Measurements from ENCODE around the gene LPCAT4. TPM values are rescaled to one million over a fixed set of nuclear protein-coding genes. Genes with fewer than 3 reads are reported as not detected.

Gene LPCAT4
- total RNA-seq, 6 donors from 2014 or later = 16.3 to 39.0 (median 23.9) TPM

DNA sequence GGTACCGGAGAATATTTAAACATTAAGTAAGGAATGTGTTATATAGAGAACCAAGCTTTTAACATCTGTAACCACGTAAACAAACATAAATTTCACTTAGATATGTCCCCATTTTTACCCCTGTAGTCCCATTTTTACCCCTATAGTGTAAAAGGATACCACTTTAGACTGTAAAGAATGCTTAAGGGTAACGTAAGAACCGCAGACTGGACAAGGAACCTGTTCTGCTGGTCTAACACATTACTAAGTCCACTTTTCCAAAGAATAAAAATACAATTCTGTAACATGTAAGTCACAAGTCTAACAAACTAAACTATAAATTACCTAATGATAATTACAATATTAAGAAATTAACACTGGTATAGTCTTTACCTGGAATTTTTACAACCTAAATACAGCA is 32.3 kb downstream of the LPCAT4 start:
- DNase-seq (no peak), ATAC-seq (ENCODE audit: low FRiP score in 2 of 2) (no peak)
- Histone ChIP-seq H3K27ac (peak overlapping the region; percentile 70 to 97 (median 94)), H3K9me3 (no peaks in the 10 kb centered on the region), H3K36me3 (peaks cover 0 to 5% (median 0%) of the 10 kb centered on the region in 4 donors), H3K27me3 (no peaks in the 10 kb centered on the region), H3K4me3 (peak overlapping the region in 3 of 4 donors; percentile 7 to 98 (median 8)), H3K4me1 (peaks cover 23 to 47% (median 31%) of the 10 kb centered on the region in 4 donors)
- 52 to 55% methylated on average over 4 of the region's 4 CpGs for WGBS, 2 donors
- TF ChIP-seq EP300 (IDR thresholded peaks at IDR 0.05) = no peak
- no peak for TF ChIP-seq POLR2AphosphoS5 (IDR thresholded peaks at IDR 0.05)
- TF ChIP-seq, protein P1, sequence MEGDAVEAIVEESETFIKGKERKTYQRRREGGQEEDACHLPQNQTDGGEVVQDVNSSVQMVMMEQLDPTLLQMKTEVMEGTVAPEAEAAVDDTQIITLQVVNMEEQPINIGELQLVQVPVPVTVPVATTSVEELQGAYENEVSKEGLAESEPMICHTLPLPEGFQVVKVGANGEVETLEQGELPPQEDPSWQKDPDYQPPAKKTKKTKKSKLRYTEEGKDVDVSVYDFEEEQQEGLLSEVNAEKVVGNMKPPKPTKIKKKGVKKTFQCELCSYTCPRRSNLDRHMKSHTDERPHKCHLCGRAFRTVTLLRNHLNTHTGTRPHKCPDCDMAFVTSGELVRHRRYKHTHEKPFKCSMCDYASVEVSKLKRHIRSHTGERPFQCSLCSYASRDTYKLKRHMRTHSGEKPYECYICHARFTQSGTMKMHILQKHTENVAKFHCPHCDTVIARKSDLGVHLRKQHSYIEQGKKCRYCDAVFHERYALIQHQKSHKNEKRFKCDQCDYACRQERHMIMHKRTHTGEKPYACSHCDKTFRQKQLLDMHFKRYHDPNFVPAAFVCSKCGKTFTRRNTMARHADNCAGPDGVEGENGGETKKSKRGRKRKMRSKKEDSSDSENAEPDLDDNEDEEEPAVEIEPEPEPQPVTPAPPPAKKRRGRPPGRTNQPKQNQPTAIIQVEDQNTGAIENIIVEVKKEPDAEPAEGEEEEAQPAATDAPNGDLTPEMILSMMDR (IDR thresholded peaks at IDR 0.05) = no peak
- TF ChIP-seq POLR2A (IDR thresholded peaks at IDR 0.05) = no peak

DNA sequence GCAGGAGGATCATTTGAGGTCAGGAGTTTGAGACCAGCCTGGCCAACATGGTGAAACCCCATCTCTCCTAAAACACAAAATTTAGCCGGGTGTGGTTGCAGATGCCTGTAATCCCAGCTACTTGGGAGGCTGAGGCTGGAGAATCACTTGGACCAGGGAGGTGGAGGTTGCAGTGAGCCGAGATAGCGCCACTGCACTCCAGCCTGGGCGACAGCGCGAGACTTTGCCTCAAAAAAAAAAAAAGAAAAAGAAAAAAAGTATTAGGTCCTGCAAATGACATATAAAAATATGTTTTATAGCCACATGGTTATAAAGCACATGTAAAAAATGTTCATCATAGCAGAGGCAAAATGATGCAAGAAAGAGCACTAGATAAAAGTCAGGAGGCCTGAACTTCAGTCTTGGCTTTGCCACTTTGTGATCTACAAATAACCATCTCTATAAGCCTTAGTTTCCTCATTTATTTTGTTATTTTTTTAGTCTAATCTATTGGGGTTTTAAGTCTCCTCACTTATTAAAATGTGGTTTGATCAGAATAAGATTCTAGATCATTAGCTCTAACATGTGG is 34.4 kb downstream of the LPCAT4 start:
- DNase-seq (no peak), ATAC-seq (ENCODE audit: low FRiP score in 2 of 2) (no peak)
- Histone ChIP-seq H3K4me1 (peaks cover 18 to 41% (median 29%) of the 10 kb centered on the region in 4 donors), H3K9me3 (no peaks in the 10 kb centered on the region), H3K4me3 (no peak overlapping the region), H3K27me3 (no peaks in the 10 kb centered on the region), H3K36me3 (no peaks in the 10 kb centered on the region), H3K27ac (peak overlapping the region in 1 of 4 donors; percentile 96)
- TF ChIP-seq POLR2AphosphoS5 (IDR thresholded peaks at IDR 0.05) (no peak), POLR2A (IDR thresholded peaks at IDR 0.05) (no peak), EP300 (IDR thresholded peaks at IDR 0.05) (no peak)
- TF ChIP-seq, protein P1 (IDR thresholded peaks at IDR 0.05) = no peak
- WGBS, 2 donors = 92 to 98% methylated on average over 6 of the region's 6 CpGs

DNA sequence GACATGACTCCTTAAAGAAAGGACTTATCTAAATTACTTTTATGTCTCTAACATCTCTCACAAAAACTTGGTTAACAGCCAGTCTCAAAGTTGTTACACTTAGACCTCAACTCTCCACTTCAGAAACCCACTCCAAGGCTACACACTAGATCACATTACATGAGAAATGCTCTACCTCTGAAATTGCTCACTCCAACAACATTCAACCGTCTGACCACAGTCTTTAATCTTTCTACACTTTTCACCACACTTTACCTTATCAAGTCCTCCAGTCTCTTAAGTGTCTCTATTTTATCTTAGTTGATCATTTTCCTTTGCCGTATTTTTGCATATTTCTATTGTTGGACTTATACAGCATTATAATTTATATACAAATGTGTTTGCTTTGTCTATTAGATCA is 35.2 kb downstream of the LPCAT4 start:
- H3K4me3 ChIP-seq = no peak overlapping the region
- 55 to 58% methylated on average over 2 of the region's 2 CpGs for WGBS, 2 donors
- H3K9me3 ChIP-seq = no peaks in the 10 kb centered on the region
- H3K27me3 ChIP-seq = no peaks in the 10 kb centered on the region
- TF ChIP-seq POLR2AphosphoS5 (IDR thresholded peaks at IDR 0.05) (no peak), EP300 (IDR thresholded peaks at IDR 0.05) (no peak), POLR2A (IDR thresholded peaks at IDR 0.05) (no peak)
- TF ChIP-seq, protein P1 (IDR thresholded peaks at IDR 0.05) = no peak
- DNase-seq (no peak), ATAC-seq (ENCODE audit: low FRiP score in 2 of 2) (no peak)
- no peaks in the 10 kb centered on the region for H3K36me3 ChIP-seq
- H3K4me1 ChIP-seq = peaks cover 15 to 38% (median 25%) of the 10 kb centered on the region in 4 donors
- H3K27ac ChIP-seq = peak overlapping the region in 1 of 4 donors; percentile 19

DNA sequence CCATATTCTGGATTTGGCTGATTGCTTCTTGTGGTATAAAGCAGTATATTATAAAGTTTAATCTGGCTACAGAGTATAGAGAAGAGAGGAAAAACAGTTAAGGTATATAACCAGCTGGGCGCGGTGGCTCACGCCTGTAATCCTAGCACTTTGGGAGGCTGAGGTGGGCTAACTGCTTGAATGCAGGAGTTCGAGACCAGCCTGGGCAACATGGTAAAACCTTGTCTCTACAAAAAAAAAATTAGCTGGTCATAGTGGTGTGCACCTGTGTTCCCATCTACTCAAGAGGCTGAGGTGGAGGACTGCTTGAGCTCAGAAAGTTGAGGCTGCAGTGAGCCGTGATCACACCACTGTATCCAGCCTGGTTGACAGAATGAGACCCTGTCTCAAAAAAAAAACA is 36.7 kb downstream of the LPCAT4 start:
- 96 to 98% methylated on average over 5 of the region's 5 CpGs for WGBS, 2 donors
- peaks cover under 1 to 22% (median 12%) of the 10 kb centered on the region in 4 donors for H3K4me1 ChIP-seq
- TF ChIP-seq, protein P1 (IDR thresholded peaks at IDR 0.05) = no peak
- TF ChIP-seq EP300 (IDR thresholded peaks at IDR 0.05) (no peak), POLR2AphosphoS5 (IDR thresholded peaks at IDR 0.05) (no peak), POLR2A (IDR thresholded peaks at IDR 0.05) (no peak)
- H3K9me3 ChIP-seq = no peaks in the 10 kb centered on the region
- no peaks in the 10 kb centered on the region for H3K36me3 ChIP-seq
- no peak overlapping the region for H3K4me3 ChIP-seq
- no peak for ATAC-seq (ENCODE audit: low FRiP score in 2 of 2)
- DNase-seq = no peak
- H3K27me3 ChIP-seq = no peaks in the 10 kb centered on the region
- no peak overlapping the region for H3K27ac ChIP-seq

DNA sequence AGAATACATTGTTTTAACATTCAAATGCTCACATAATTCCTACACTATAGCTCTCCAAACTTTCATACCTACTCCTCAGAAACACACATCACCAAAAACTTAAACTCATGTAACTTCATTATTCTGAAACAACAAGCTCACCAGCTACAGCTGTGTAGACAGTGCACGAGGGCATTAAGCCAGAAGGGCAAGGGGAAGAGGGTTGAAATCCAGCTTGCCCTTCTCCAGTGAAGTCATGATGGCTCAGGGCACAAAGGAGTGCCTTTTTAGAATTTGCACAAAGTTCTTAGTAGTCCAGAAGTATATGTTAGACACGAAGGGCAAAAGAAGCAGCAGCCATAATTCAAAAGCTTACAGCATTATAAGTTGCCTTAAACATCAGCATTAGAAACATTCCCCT is 38.0 kb downstream of the LPCAT4 start:
- WGBS, 2 donors = 78 to 83% methylated on average over 2 of the region's 2 CpGs
- H3K4me1 ChIP-seq = peaks cover 0 to 10% (median 6%) of the 10 kb centered on the region in 4 donors
- no peak overlapping the region for H3K27ac ChIP-seq
- ATAC-seq (ENCODE audit: low FRiP score in 2 of 2) (no peak), DNase-seq (no peak)
- no peaks in the 10 kb centered on the region for H3K36me3 ChIP-seq
- no peak overlapping the region for H3K4me3 ChIP-seq
- H3K27me3 ChIP-seq = no peaks in the 10 kb centered on the region
- H3K9me3 ChIP-seq = no peaks in the 10 kb centered on the region
- TF ChIP-seq, protein P1 (IDR thresholded peaks at IDR 0.05) = no peak
- TF ChIP-seq POLR2AphosphoS5 (IDR thresholded peaks at IDR 0.05) = no peak
- TF ChIP-seq EP300 (IDR thresholded peaks at IDR 0.05) = no peak
- no peak for TF ChIP-seq POLR2A (IDR thresholded peaks at IDR 0.05)

All from upper lobe of left lung (tissue), 6 donors.